Measurements from ENCODE around the gene RUNX2. TPM values are rescaled to one million over a fixed set of nuclear protein-coding genes. Genes with fewer than 3 reads are reported as not detected.

Gene RUNX2
- total and polyA plus RNA-seq, 3 experiments from 2014 or later: 16.1 to 25.8 (median 25.3) TPM

- Mint-ChIP-seq H3K9me3 (no peaks in the 10 kb centered on the region), H3K4me1 (peaks cover 10 to 23% (median 15%) of the 10 kb centered on the region in 3 donors), H3K27me3 (no peaks in the 10 kb centered on the region), H3K4me3 (no peak overlapping the region), H3K27ac (no peak overlapping the region), H3K36me3 (peaks cover 0 to 21% (median 6%) of the 10 kb centered on the region in 3 donors)
- ChIA-PET CTCF (no interaction called here), POLR2A (no interaction called here)
- Histone ChIP-seq H3K4me1 (ENCODE audit: insufficient read depth, low read length) (no peaks in the 10 kb centered on the region), H3K27ac (ENCODE audit: low read depth, low read length) (no peak overlapping the region), H3K36me3 (ENCODE audit: insufficient read depth, low read length) (no peaks in the 10 kb centered on the region), H3K27me3 (ENCODE audit: insufficient read depth, low read length, poor library complexity, severe bottlenecking) (no peaks in the 10 kb centered on the region), H3K4me3 (ENCODE audit: low read length) (no peak overlapping the region), H3K9me3 (ENCODE audit: low read length) (no peaks in the 10 kb centered on the region)
- no peak for DNase-seq
Observed at GRCh38 chr6:45630314-45630713, 302.2 kb downstream of the RUNX2 start.

GRCh38 chr6:45630801-45631200 lies 302.7 kb downstream of the RUNX2 start:
- Histone ChIP-seq H3K4me1 (ENCODE audit: insufficient read depth, low read length) (no peaks in the 10 kb centered on the region), H3K27ac (ENCODE audit: low read depth, low read length) (no peak overlapping the region), H3K9me3 (ENCODE audit: low read length) (no peaks in the 10 kb centered on the region), H3K27me3 (ENCODE audit: insufficient read depth, low read length, poor library complexity, severe bottlenecking) (no peaks in the 10 kb centered on the region), H3K36me3 (ENCODE audit: insufficient read depth, low read length) (no peaks in the 10 kb centered on the region), H3K4me3 (ENCODE audit: low read length) (no peak overlapping the region)
- no peak overlapping the region for H3K4me3 Mint-ChIP-seq
- ChIA-PET CTCF (no interaction called here), POLR2A (no interaction called here)
- H3K4me1 Mint-ChIP-seq: peaks cover 10 to 23% (median 15%) of the 10 kb centered on the region in 3 donors
- H3K27ac Mint-ChIP-seq: no peak overlapping the region
- no peak for DNase-seq
- H3K27me3 Mint-ChIP-seq: no peaks in the 10 kb centered on the region
- no peaks in the 10 kb centered on the region for H3K9me3 Mint-ChIP-seq
- peaks cover 0 to 21% (median 8%) of the 10 kb centered on the region in 3 donors for H3K36me3 Mint-ChIP-seq

GRCh38 chr6:45631396-45631795 lies 303.3 kb downstream of the RUNX2 start:
- CTCF ChIA-PET: no interaction called here
- peaks cover 0 to 19% (median 8%) of the 10 kb centered on the region in 3 donors for H3K36me3 Mint-ChIP-seq

GRCh38 chr6:45633272-45633908 lies 305.3 kb downstream of the RUNX2 start:
- Histone ChIP-seq H3K27ac (ENCODE audit: low read depth, low read length) (no peak overlapping the region), H3K4me1 (ENCODE audit: insufficient read depth, low read length) (no peaks in the 10 kb centered on the region), H3K9me3 (ENCODE audit: low read length) (no peaks in the 10 kb centered on the region), H3K4me3 (ENCODE audit: low read length) (no peak overlapping the region), H3K27me3 (ENCODE audit: insufficient read depth, low read length, poor library complexity, severe bottlenecking) (no peaks in the 10 kb centered on the region), H3K36me3 (ENCODE audit: insufficient read depth, low read length) (no peaks in the 10 kb centered on the region)
- Mint-ChIP-seq H3K4me1 (peaks cover 10 to 26% (median 15%) of the 10 kb centered on the region in 3 donors), H3K27me3 (no peaks in the 10 kb centered on the region), H3K4me3 (peak overlapping the region; percentile 22 to 83 (median 68)), H3K36me3 (peaks cover 0 to 16% (median 8%) of the 10 kb centered on the region in 3 donors), H3K9me3 (peaks cover 0 to 2% (median 0%) of the 10 kb centered on the region in 5 donors), H3K27ac (peak overlapping the region in 6 of 8 donors; percentile 11 to 69 (median 36))
- ChIA-PET POLR2A (no interaction called here), CTCF (interaction anchor here (0.8 kb wide), 1 partner anchor 81 kb away, joined by 3 read pairs; no protein-coding TSS in a partner anchor)
- DNase-seq: no peak

More at GRCh38 chr6:45631396-45631795, 303.3 kb downstream of the RUNX2 start:
- H3K4me1 ChIP-seq (ENCODE audit: insufficient read depth, low read length): no peaks in the 10 kb centered on the region
- H3K27me3 ChIP-seq (ENCODE audit: insufficient read depth, low read length, poor library complexity, severe bottlenecking): no peaks in the 10 kb centered on the region
- no peak overlapping the region for H3K27ac Mint-ChIP-seq
- H3K4me3 Mint-ChIP-seq: no peak overlapping the region
- peaks cover 10 to 23% (median 15%) of the 10 kb centered on the region in 3 donors for H3K4me1 Mint-ChIP-seq
- no peak overlapping the region for H3K4me3 ChIP-seq (ENCODE audit: low read length)
- H3K9me3 Mint-ChIP-seq: no peaks in the 10 kb centered on the region
- H3K9me3 ChIP-seq (ENCODE audit: low read length): no peaks in the 10 kb centered on the region
- H3K27me3 Mint-ChIP-seq: no peaks in the 10 kb centered on the region
- no peaks in the 10 kb centered on the region for H3K36me3 ChIP-seq (ENCODE audit: insufficient read depth, low read length)
- DNase-seq: no peak
- POLR2A ChIA-PET: no interaction called here
- H3K27ac ChIP-seq (ENCODE audit: low read depth, low read length): no peak overlapping the region

- ChIA-PET POLR2A (no interaction called here), CTCF (no interaction called here)
- DNase-seq: no peak
- H3K9me3 ChIP-seq (ENCODE audit: low read length): no peaks in the 10 kb centered on the region
- Mint-ChIP-seq H3K4me1 (peaks cover 10 to 27% (median 15%) of the 10 kb centered on the region in 3 donors), H3K27ac (no peak overlapping the region), H3K36me3 (peaks cover 0 to 10% (median 7%) of the 10 kb centered on the region in 3 donors), H3K27me3 (no peaks in the 10 kb centered on the region), H3K9me3 (peaks cover 0 to 2% (median 0%) of the 10 kb centered on the region in 5 donors), H3K4me3 (no peak overlapping the region)
- H3K27ac ChIP-seq (ENCODE audit: low read depth, low read length): no peak overlapping the region
- H3K27me3 ChIP-seq (ENCODE audit: insufficient read depth, low read length, poor library complexity, severe bottlenecking): no peaks in the 10 kb centered on the region
- H3K4me1 ChIP-seq (ENCODE audit: insufficient read depth, low read length): no peaks in the 10 kb centered on the region
- no peak overlapping the region for H3K4me3 ChIP-seq (ENCODE audit: low read length)
- H3K36me3 ChIP-seq (ENCODE audit: insufficient read depth, low read length): no peaks in the 10 kb centered on the region
Observed at GRCh38 chr6:45634231-45634630, 306.1 kb downstream of the RUNX2 start.

DNA sequence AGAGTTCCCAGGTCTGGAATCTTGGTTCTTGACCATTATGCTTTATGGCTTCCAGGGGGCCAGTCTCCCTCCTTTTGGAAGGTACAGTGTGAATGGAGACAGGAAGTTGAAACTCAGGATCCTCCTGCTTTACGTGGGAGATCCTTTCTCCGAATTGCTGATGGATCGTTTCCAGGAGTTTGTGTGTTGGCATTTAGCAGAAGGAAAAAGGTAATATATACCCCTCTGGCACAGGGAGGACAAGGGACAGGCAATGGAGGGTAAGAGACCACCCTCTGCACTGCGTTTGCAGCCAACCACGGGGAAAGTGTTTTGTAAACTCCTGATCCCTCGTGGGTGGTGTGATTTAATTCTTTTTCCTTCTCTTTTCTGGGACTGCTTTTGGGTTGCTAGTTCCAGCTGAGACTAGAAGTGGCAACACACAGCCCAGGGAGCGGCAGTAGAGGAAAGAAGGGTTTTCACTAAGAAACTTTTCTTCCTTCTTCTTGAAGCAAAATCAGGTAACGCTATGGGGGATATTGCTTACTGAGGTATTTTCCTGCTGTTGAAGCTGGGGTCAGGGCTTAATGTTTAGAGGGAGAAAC lies 307.2 kb downstream of the RUNX2 start:
- Mint-ChIP-seq H3K4me1 (peaks cover 10 to 27% (median 15%) of the 10 kb centered on the region in 3 donors), H3K27me3 (no peaks in the 10 kb centered on the region), H3K9me3 (peaks cover 0 to 2% (median 0%) of the 10 kb centered on the region in 5 donors), H3K27ac (no peak overlapping the region), H3K36me3 (peaks cover 0 to 7% (median 5%) of the 10 kb centered on the region in 3 donors), H3K4me3 (no peak overlapping the region)
- no peaks in the 10 kb centered on the region for H3K27me3 ChIP-seq (ENCODE audit: insufficient read depth, low read length, poor library complexity, severe bottlenecking)
- no peaks in the 10 kb centered on the region for H3K9me3 ChIP-seq (ENCODE audit: low read length)
- POLR2A ChIA-PET: no interaction called here
- H3K27ac ChIP-seq (ENCODE audit: low read depth, low read length): no peak overlapping the region
- H3K4me1 ChIP-seq (ENCODE audit: insufficient read depth, low read length): no peaks in the 10 kb centered on the region
- CTCF ChIA-PET: no interaction called here
- no peak for DNase-seq
- H3K4me3 ChIP-seq (ENCODE audit: low read length): no peak overlapping the region
- H3K36me3 ChIP-seq (ENCODE audit: insufficient read depth, low read length): no peaks in the 10 kb centered on the region

DNA sequence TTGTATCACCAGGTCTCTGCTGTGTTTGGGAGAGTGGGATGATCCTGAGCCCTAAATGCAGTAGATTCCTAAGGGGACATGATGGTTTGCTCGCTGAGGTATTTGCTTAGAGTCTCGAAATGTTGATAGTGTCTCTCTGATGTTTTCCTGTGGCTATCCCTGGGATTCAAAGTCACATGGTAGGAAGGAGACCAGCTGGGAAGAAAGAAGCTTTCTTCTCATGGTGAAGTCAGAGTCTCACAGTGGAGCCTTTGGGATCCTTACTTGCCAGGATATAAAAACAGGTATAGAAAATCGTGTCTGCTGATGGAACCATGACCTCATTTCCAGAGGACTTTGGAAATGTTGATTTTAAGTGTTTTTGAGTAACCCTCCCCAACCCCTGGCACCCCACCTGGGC lies 308.9 kb downstream of the RUNX2 start:
- POLR2A ChIA-PET: no interaction called here
- no peak overlapping the region for H3K27ac Mint-ChIP-seq
- H3K27me3 ChIP-seq (ENCODE audit: insufficient read depth, low read length, poor library complexity, severe bottlenecking): no peaks in the 10 kb centered on the region

DNA sequence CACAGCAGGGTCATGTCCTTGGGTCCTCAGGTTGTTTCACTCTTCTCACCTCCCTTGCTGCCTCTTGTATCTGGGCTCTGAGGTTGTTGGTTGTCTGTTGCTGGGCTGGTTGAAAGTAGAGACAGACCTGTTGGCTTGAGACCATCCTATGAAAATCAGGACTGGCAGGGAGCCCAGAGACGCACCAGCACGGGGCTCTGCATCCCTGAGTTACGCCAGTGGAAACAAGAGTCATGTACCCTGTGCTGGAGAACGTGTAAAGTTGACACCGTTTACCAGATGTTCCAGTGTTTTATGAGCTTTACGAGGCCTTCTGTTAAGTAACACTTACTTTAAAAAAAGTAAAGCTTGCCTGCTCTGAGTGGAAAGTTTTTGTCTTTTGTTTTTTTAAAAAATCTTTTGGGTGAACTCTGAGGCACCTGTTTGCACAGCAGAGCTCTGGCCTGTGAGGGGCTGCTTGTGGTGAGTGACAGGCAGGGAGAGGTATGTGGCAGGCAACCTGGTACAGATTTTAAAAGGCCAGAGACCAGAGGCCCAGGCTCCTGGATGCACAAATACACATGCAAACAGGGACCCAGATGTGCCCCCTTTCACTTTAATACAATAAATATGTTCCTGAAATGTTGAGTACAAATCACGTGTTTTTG lies 309.6 kb downstream of the RUNX2 start:
- H3K27me3 Mint-ChIP-seq: no peaks in the 10 kb centered on the region
- H3K36me3 Mint-ChIP-seq: peaks cover 0 to 7% (median 5%) of the 10 kb centered on the region in 3 donors
- ChIA-PET CTCF (no interaction called here), POLR2A (no interaction called here)
- Histone ChIP-seq H3K4me1 (ENCODE audit: insufficient read depth, low read length) (no peaks in the 10 kb centered on the region), H3K36me3 (ENCODE audit: insufficient read depth, low read length) (no peaks in the 10 kb centered on the region), H3K27ac (ENCODE audit: low read depth, low read length) (no peak overlapping the region), H3K4me3 (ENCODE audit: low read length) (no peak overlapping the region), H3K9me3 (ENCODE audit: low read length) (no peaks in the 10 kb centered on the region), H3K27me3 (ENCODE audit: insufficient read depth, low read length, poor library complexity, severe bottlenecking) (no peaks in the 10 kb centered on the region)
- DNase-seq: no peak
- H3K4me1 Mint-ChIP-seq: peaks cover 7 to 21% (median 10%) of the 10 kb centered on the region in 3 donors
- H3K9me3 Mint-ChIP-seq: peaks cover 0 to 2% (median 0%) of the 10 kb centered on the region in 5 donors
- no peak overlapping the region for H3K4me3 Mint-ChIP-seq
- H3K27ac Mint-ChIP-seq: no peak overlapping the region

More for the DNA sequence above, 308.9 kb downstream of the RUNX2 start:
- H3K4me1 ChIP-seq (ENCODE audit: insufficient read depth, low read length): no peaks in the 10 kb centered on the region
- Mint-ChIP-seq H3K4me3 (no peak overlapping the region), H3K27me3 (no peaks in the 10 kb centered on the region), H3K9me3 (peaks cover 0 to 2% (median 0%) of the 10 kb centered on the region in 5 donors), H3K36me3 (peaks cover 0 to 7% (median 5%) of the 10 kb centered on the region in 3 donors), H3K4me1 (peaks cover 9 to 25% (median 14%) of the 10 kb centered on the region in 3 donors)
- H3K4me3 ChIP-seq (ENCODE audit: low read length): no peak overlapping the region
- DNase-seq: no peak
- no peaks in the 10 kb centered on the region for H3K9me3 ChIP-seq (ENCODE audit: low read length)
- no peaks in the 10 kb centered on the region for H3K36me3 ChIP-seq (ENCODE audit: insufficient read depth, low read length)
- no peak overlapping the region for H3K27ac ChIP-seq (ENCODE audit: low read depth, low read length)
- CTCF ChIA-PET: no interaction called here

All from CD8-positive, alpha-beta memory T cell (primary cell).